Right hindlimb (tissue), 1 donor: Measurements from ENCODE around the gene SYT2.

Experiments used
- DNase-seq: peaks from one replicate; pipeline ENCODE4 v3.0.0-alpha.2; 2018

The SYT2 gene

GRCh38 chr1:202671399-202671798, 38.9 kb downstream of the SYT2 start:
- no peak for DNase-seq

GRCh38 chr1:202665417-202665816, 44.8 kb downstream of the SYT2 start:
- no peak for DNase-seq

- DNase-seq: no peak
These were observed 46.2 kb downstream of the SYT2 start for GRCh38 chr1:202664083-202664482.

- no peak for DNase-seq
These were observed 47.1 kb downstream of the SYT2 start for GRCh38 chr1:202663131-202663530.

GRCh38 chr1:202662081-202662480, 48.2 kb downstream of the SYT2 start:
- no peak for DNase-seq

- no peak for DNase-seq
These were observed 49.0 kb downstream of the SYT2 start for GRCh38 chr1:202661136-202661845.

GRCh38 chr1:202659974-202660373, 50.3 kb downstream of the SYT2 start:
- no peak for DNase-seq

GRCh38 chr1:202659541-202659940, 50.7 kb downstream of the SYT2 start:
- DNase-seq: no peak

- no peak for DNase-seq
These were observed 51.5 kb downstream of the SYT2 start for GRCh38 chr1:202658769-202659168.

- no peak for DNase-seq
These were observed 51.9 kb downstream of the SYT2 start for GRCh38 chr1:202658251-202658759.

GRCh38 chr1:202656951-202657646, 53.2 kb downstream of the SYT2 start:
- DNase-seq: no peak

GRCh38 chr1:202656057-202656456, 54.2 kb downstream of the SYT2 start:
- DNase-seq: no peak

- DNase-seq: no peak
These were observed 56.2 kb downstream of the SYT2 start for GRCh38 chr1:202654079-202654478.

GRCh38 chr1:202649553-202650392, 60.5 kb downstream of the SYT2 start:
- peak; percentile 85 for DNase-seq

- DNase-seq: no peak
These were observed 61.5 kb downstream of the SYT2 start for GRCh38 chr1:202648605-202649226.

- DNase-seq: no peak
These were observed 65.2 kb downstream of the SYT2 start for GRCh38 chr1:202645097-202645476.

GRCh38 chr1:202644219-202645096, 65.8 kb downstream of the SYT2 start:
- no peak for DNase-seq

- DNase-seq: peak; percentile 47
These were observed 66.6 kb downstream of the SYT2 start for GRCh38 chr1:202643397-202644218.

- DNase-seq: no peak
These were observed 67.5 kb downstream of the SYT2 start for GRCh38 chr1:202642619-202643291.

- DNase-seq: no peak
These were observed 68.0 kb downstream of the SYT2 start for GRCh38 chr1:202642212-202642611.
